NT2/D1 (cell line): ENCODE measurements around the gene FRS3.

Experiments
- DNase-seq: peaks from one replicate; pipeline ENCODE4 v3.0.0-alpha.2; 2011; ENCODE audit warnings: low read depth, low spot score
- H3K27me3 ChIP-seq: 2 replicates; pipeline ENCODE4 v1.6.0; 2011; ENCODE audit warnings: mild to moderate bottlenecking; ENCODE audit not compliant: insufficient read length, insufficient read depth
- H3K36me3 ChIP-seq: 2 replicates; pipeline ENCODE4 v1.6.1; 2011; ENCODE audit warnings: mild to moderate bottlenecking, low read length, mixed read lengths; ENCODE audit not compliant: insufficient read depth, insufficient read length
- H3K4me1 ChIP-seq: 2 replicates; pipeline ENCODE4 v1.5.1; 2011; ENCODE audit not compliant: insufficient read depth, insufficient read length
- H3K4me3 ChIP-seq: 2 replicates; pipeline ENCODE4 v1.5.1; 2011; ENCODE audit warnings: low read depth; ENCODE audit not compliant: insufficient read length
- H3K9ac ChIP-seq: 2 replicates; pipeline ENCODE4 v1.6.0; 2011; ENCODE audit warnings: low read depth; ENCODE audit not compliant: insufficient read length
- H3K9me3 ChIP-seq: 2 replicates; pipeline ENCODE4 v1.5.1; 2011; ENCODE audit warnings: mild to moderate bottlenecking, low read length; ENCODE audit not compliant: insufficient read depth
- SUZ12 ChIP-seq: IDR thresholded peaks from 2 replicates; pipeline ENCODE4 v1.6.1; 2011; ENCODE audit not compliant: insufficient read length, insufficient read depth; ENCODE audit errors: extremely low read depth
- YY1 ChIP-seq: IDR thresholded peaks from 2 replicates; pipeline ENCODE4 v1.6.1; 2011; ENCODE audit not compliant: insufficient read length, insufficient read depth
- ZNF274 ChIP-seq: IDR thresholded peaks from 2 replicates; pipeline ENCODE4 v1.6.1; 2011; ENCODE audit warnings: mild to moderate bottlenecking, low read depth, low read length

The FRS3 gene

GRCh38 chr6:41781366-41781730, 1.6 kb upstream of the FRS3 start:
- no peaks in the 10 kb centered on the region for H3K4me1 ChIP-seq
- H3K36me3 ChIP-seq, result peaks cover 8% of the 10 kb centered on the region
- no peak for DNase-seq
- no peak for TF ChIP-seq SUZ12
- TF ChIP-seq YY1, result no peak
- no peak for TF ChIP-seq ZNF274
- peak overlapping the region; percentile 58 for H3K4me3 ChIP-seq
- peak overlapping the region; percentile 67 for H3K9ac ChIP-seq
- peaks cover 14% of the 10 kb centered on the region; the same call in 1 of the 2 replicates for H3K9me3 ChIP-seq
- H3K27me3 ChIP-seq, result peaks cover 24% of the 10 kb centered on the region

GRCh38 chr6:41780551-41781365, 1.1 kb upstream of the FRS3 start, which contains the start of gene PRICKLE4:
TSS of gene PRICKLE4 (plus strand) at chr6:41780782. CDS start at chr6:41783474, 2,692 bp downstream.
- peaks cover 8% of the 10 kb centered on the region for H3K36me3 ChIP-seq
- peak within 1 kb of the TSS; percentile 58 for H3K4me3 ChIP-seq
- no peaks in the 10 kb centered on the region for H3K4me1 ChIP-seq
- peaks cover 10% of the 10 kb centered on the region; the same call in 1 of the 2 replicates for H3K9me3 ChIP-seq
- H3K9ac ChIP-seq, result peak within 1 kb of the TSS; percentile 77
- H3K27me3 ChIP-seq, result peaks cover 20% of the 10 kb centered on the region
- no peak for DNase-seq
- TF ChIP-seq SUZ12, result no peak
- no peak for TF ChIP-seq ZNF274
- TF ChIP-seq YY1, result no peak

GRCh38 chr6:41779336-41779735, 364 bp downstream of the FRS3 start:
- peaks cover 19% of the 10 kb centered on the region for H3K36me3 ChIP-seq
- H3K9me3 ChIP-seq, result no peaks in the 10 kb centered on the region
- DNase-seq, result no peak
- TF ChIP-seq SUZ12 (no peak), ZNF274 (no peak), YY1 (no peak)
- H3K9ac ChIP-seq, result peak overlapping the region; percentile 77
- peak overlapping the region; percentile 52 for H3K4me3 ChIP-seq
- H3K4me1 ChIP-seq, result no peaks in the 10 kb centered on the region
- peaks cover 20% of the 10 kb centered on the region for H3K27me3 ChIP-seq

GRCh38 chr6:41778895-41779294, 805 bp downstream of the FRS3 start:
- no peaks in the 10 kb centered on the region for H3K9me3 ChIP-seq
- H3K4me3 ChIP-seq, result peak overlapping the region; percentile 52
- DNase-seq, result no peak
- peaks cover 20% of the 10 kb centered on the region for H3K27me3 ChIP-seq
- TF ChIP-seq YY1 (no peak), SUZ12 (no peak), ZNF274 (no peak)
- peak overlapping the region; percentile 77 for H3K9ac ChIP-seq
- H3K4me1 ChIP-seq, result no peaks in the 10 kb centered on the region
- peaks cover 22% of the 10 kb centered on the region for H3K36me3 ChIP-seq

- Histone ChIP-seq H3K4me1 (no peaks in the 10 kb centered on the region), H3K4me3 (no peak overlapping the region), H3K36me3 (peaks cover 24% of the 10 kb centered on the region), H3K9ac (no peak overlapping the region), H3K9me3 (no peaks in the 10 kb centered on the region), H3K27me3 (peaks cover 15% of the 10 kb centered on the region)
- TF ChIP-seq YY1, result no peak
- no peak for TF ChIP-seq ZNF274
- TF ChIP-seq SUZ12, result no peak
- no peak for DNase-seq
Observed at GRCh38 chr6:41777551-41778285, 2.0 kb downstream of the FRS3 start.

- H3K27me3 ChIP-seq, result no peaks in the 10 kb centered on the region
- no peak for TF ChIP-seq YY1
- TF ChIP-seq ZNF274, result no peak
- TF ChIP-seq SUZ12, result no peak
- H3K9ac ChIP-seq, result no peak overlapping the region
- H3K36me3 ChIP-seq, result peaks cover 45% of the 10 kb centered on the region
- no peaks in the 10 kb centered on the region for H3K4me1 ChIP-seq
- no peak for DNase-seq
- H3K9me3 ChIP-seq, result no peaks in the 10 kb centered on the region
- no peak overlapping the region for H3K4me3 ChIP-seq
Observed at GRCh38 chr6:41775293-41775882, 4.3 kb downstream of the FRS3 start.

- Histone ChIP-seq H3K4me1 (no peaks in the 10 kb centered on the region), H3K9me3 (no peaks in the 10 kb centered on the region), H3K4me3 (no peak overlapping the region), H3K9ac (no peak overlapping the region), H3K36me3 (peaks cover 48% of the 10 kb centered on the region), H3K27me3 (no peaks in the 10 kb centered on the region)
- no peak for DNase-seq
- TF ChIP-seq YY1 (no peak), ZNF274 (no peak), SUZ12 (no peak)
Observed at GRCh38 chr6:41774841-41775240, 4.9 kb downstream of the FRS3 start.
